ENCODE measurements around the gene PKHD1. TPM values are rescaled to one million over a fixed set of nuclear protein-coding genes. Genes with fewer than 3 reads are reported as not detected.

PKHD1 gene
- polyA plus RNA-seq, 4 donors = under 0.01 to 1.3 TPM; not detected in 2

- DNase-seq = no peak
- no peak overlapping the region for H3K4me3 ChIP-seq (ENCODE audit: low read depth in 1 of 3, low read length in 3 of 3)
- H3K27me3 ChIP-seq (ENCODE audit: control insufficient read depth in 3 of 3, insufficient read depth in 3 of 3, low read length in 3 of 3) = no peaks in the 10 kb centered on the region
- no peaks in the 10 kb centered on the region for H3K36me3 ChIP-seq (ENCODE audit: control insufficient read depth in 3 of 3, insufficient read depth in 2 of 3, low read depth in 1 of 3, low read length in 3 of 3)
- H3K27ac ChIP-seq (ENCODE audit: low read depth in 1 of 3, low read length in 2 of 3) = no peak overlapping the region
- H3K4me1 ChIP-seq (ENCODE audit: control insufficient read depth in 3 of 3, insufficient read depth in 2 of 3, low read depth in 1 of 3, low read length in 2 of 3) = no peaks in the 10 kb centered on the region
- WGBS, 3 donors = 82 to 88% (median 88%) methylated on average over 1 of the region's 1 CpG
- no peak for FAIRE-seq
- H3K9me3 ChIP-seq (ENCODE audit: control insufficient read depth in 2 of 2, insufficient read depth in 1 of 2, low read depth in 1 of 2, low read length in 1 of 2) = no peaks in the 10 kb centered on the region
Observed at GRCh38 chr6:51717477-51717876, 369.9 kb downstream of the PKHD1 start.

GRCh38 chr6:51711876-51712275, 375.5 kb downstream of the PKHD1 start:
- H3K36me3 ChIP-seq (ENCODE audit: control insufficient read depth in 3 of 3, insufficient read depth in 2 of 3, low read depth in 1 of 3, low read length in 3 of 3) = no peaks in the 10 kb centered on the region
- 46 to 59% (median 59%) methylated on average over 3 of the region's 3 CpGs for WGBS, 3 donors
- FAIRE-seq = no peak
- no peak for DNase-seq
- no peaks in the 10 kb centered on the region for H3K27me3 ChIP-seq (ENCODE audit: control insufficient read depth in 3 of 3, insufficient read depth in 3 of 3, low read length in 3 of 3)
- no peaks in the 10 kb centered on the region for H3K9me3 ChIP-seq (ENCODE audit: control insufficient read depth in 2 of 2, insufficient read depth in 1 of 2, low read depth in 1 of 2, low read length in 1 of 2)
- H3K4me1 ChIP-seq (ENCODE audit: control insufficient read depth in 3 of 3, insufficient read depth in 2 of 3, low read depth in 1 of 3, low read length in 2 of 3) = no peaks in the 10 kb centered on the region
- H3K4me3 ChIP-seq (ENCODE audit: low read depth in 1 of 3, low read length in 3 of 3) = no peak overlapping the region
- H3K27ac ChIP-seq (ENCODE audit: low read depth in 1 of 3, low read length in 2 of 3) = no peak overlapping the region

GRCh38 chr6:51706086-51706485, 381.3 kb downstream of the PKHD1 start:
- Histone ChIP-seq H3K9me3 (ENCODE audit: control insufficient read depth in 2 of 2, insufficient read depth in 1 of 2, low read depth in 1 of 2, low read length in 1 of 2) (no peaks in the 10 kb centered on the region), H3K36me3 (ENCODE audit: control insufficient read depth in 3 of 3, insufficient read depth in 2 of 3, low read depth in 1 of 3, low read length in 3 of 3) (no peaks in the 10 kb centered on the region), H3K27ac (ENCODE audit: low read depth in 1 of 3, low read length in 2 of 3) (no peak overlapping the region), H3K4me3 (ENCODE audit: low read depth in 1 of 3, low read length in 3 of 3) (no peak overlapping the region), H3K27me3 (ENCODE audit: control insufficient read depth in 3 of 3, insufficient read depth in 3 of 3, low read length in 3 of 3) (no peaks in the 10 kb centered on the region), H3K4me1 (ENCODE audit: control insufficient read depth in 3 of 3, insufficient read depth in 2 of 3, low read depth in 1 of 3, low read length in 2 of 3) (no peaks in the 10 kb centered on the region)
- no peak for DNase-seq
- 76 to 82% (median 76%) methylated on average over 2 of the region's 2 CpGs for WGBS, 3 donors
- no peak for FAIRE-seq

- no peak overlapping the region for H3K4me3 ChIP-seq (ENCODE audit: low read depth in 1 of 3, low read length in 3 of 3)
- no peak for DNase-seq
- no peaks in the 10 kb centered on the region for H3K36me3 ChIP-seq (ENCODE audit: control insufficient read depth in 3 of 3, insufficient read depth in 2 of 3, low read depth in 1 of 3, low read length in 3 of 3)
- no peak for FAIRE-seq
- 81 to 92% (median 84%) methylated on average over 1 of the region's 1 CpG for WGBS, 3 donors
- H3K27me3 ChIP-seq (ENCODE audit: control insufficient read depth in 3 of 3, insufficient read depth in 3 of 3, low read length in 3 of 3) = no peaks in the 10 kb centered on the region
- H3K27ac ChIP-seq (ENCODE audit: low read depth in 1 of 3, low read length in 2 of 3) = no peak overlapping the region
- no peaks in the 10 kb centered on the region for H3K4me1 ChIP-seq (ENCODE audit: control insufficient read depth in 3 of 3, insufficient read depth in 2 of 3, low read depth in 1 of 3, low read length in 2 of 3)
- H3K9me3 ChIP-seq (ENCODE audit: control insufficient read depth in 2 of 2, insufficient read depth in 1 of 2, low read depth in 1 of 2, low read length in 1 of 2) = no peaks in the 10 kb centered on the region
Observed at GRCh38 chr6:51704932-51705540, 382.4 kb downstream of the PKHD1 start.

- WGBS, 3 donors = 17 to 36% (median 33%) methylated on average over 2 of the region's 2 CpGs
- FAIRE-seq = no peak
- no peaks in the 10 kb centered on the region for H3K9me3 ChIP-seq (ENCODE audit: control insufficient read depth in 2 of 2, insufficient read depth in 1 of 2, low read depth in 1 of 2, low read length in 1 of 2)
Observed at GRCh38 chr6:51702851-51703250, 384.6 kb downstream of the PKHD1 start.

GRCh38 chr6:51684603-51685002, 402.8 kb downstream of the PKHD1 start:
- Histone ChIP-seq H3K36me3 (ENCODE audit: control insufficient read depth in 3 of 3, insufficient read depth in 2 of 3, low read depth in 1 of 3, low read length in 3 of 3) (no peaks in the 10 kb centered on the region), H3K9me3 (ENCODE audit: control insufficient read depth in 2 of 2, insufficient read depth in 1 of 2, low read depth in 1 of 2, low read length in 1 of 2) (no peaks in the 10 kb centered on the region), H3K27me3 (ENCODE audit: control insufficient read depth in 3 of 3, insufficient read depth in 3 of 3, low read length in 3 of 3) (no peaks in the 10 kb centered on the region), H3K4me1 (ENCODE audit: control insufficient read depth in 3 of 3, insufficient read depth in 2 of 3, low read depth in 1 of 3, low read length in 2 of 3) (no peaks in the 10 kb centered on the region), H3K27ac (ENCODE audit: low read depth in 1 of 3, low read length in 2 of 3) (no peak overlapping the region), H3K4me3 (ENCODE audit: low read depth in 1 of 3, low read length in 3 of 3) (no peak overlapping the region)
- DNase-seq = no peak
- FAIRE-seq = no peak

More at GRCh38 chr6:51702851-51703250, 384.6 kb downstream of the PKHD1 start:
- Histone ChIP-seq H3K27ac (ENCODE audit: low read depth in 1 of 3, low read length in 2 of 3) (no peak overlapping the region), H3K36me3 (ENCODE audit: control insufficient read depth in 3 of 3, insufficient read depth in 2 of 3, low read depth in 1 of 3, low read length in 3 of 3) (no peaks in the 10 kb centered on the region), H3K4me3 (ENCODE audit: low read depth in 1 of 3, low read length in 3 of 3) (no peak overlapping the region), H3K27me3 (ENCODE audit: control insufficient read depth in 3 of 3, insufficient read depth in 3 of 3, low read length in 3 of 3) (no peaks in the 10 kb centered on the region), H3K4me1 (ENCODE audit: control insufficient read depth in 3 of 3, insufficient read depth in 2 of 3, low read depth in 1 of 3, low read length in 2 of 3) (no peaks in the 10 kb centered on the region)
- no peak for DNase-seq

- 63 to 88% (median 84%) methylated on average over 1 of the region's 1 CpG for WGBS, 3 donors
- no peaks in the 10 kb centered on the region for H3K4me1 ChIP-seq (ENCODE audit: control insufficient read depth in 3 of 3, insufficient read depth in 2 of 3, low read depth in 1 of 3, low read length in 2 of 3)
Observed at GRCh38 chr6:51684038-51684437, 403.4 kb downstream of the PKHD1 start.

GRCh38 chr6:51678905-51679620, 408.4 kb downstream of the PKHD1 start:
- H3K4me1 ChIP-seq (ENCODE audit: control insufficient read depth in 3 of 3, insufficient read depth in 2 of 3, low read depth in 1 of 3, low read length in 2 of 3) = no peaks in the 10 kb centered on the region
- DNase-seq (no peak), FAIRE-seq (no peak)
- H3K4me3 ChIP-seq (ENCODE audit: low read depth in 1 of 3, low read length in 3 of 3) = no peak overlapping the region
- no peaks in the 10 kb centered on the region for H3K27me3 ChIP-seq (ENCODE audit: control insufficient read depth in 3 of 3, insufficient read depth in 3 of 3, low read length in 3 of 3)
- no peak overlapping the region for H3K27ac ChIP-seq (ENCODE audit: low read depth in 1 of 3, low read length in 2 of 3)
- no peaks in the 10 kb centered on the region for H3K9me3 ChIP-seq (ENCODE audit: control insufficient read depth in 2 of 2, insufficient read depth in 1 of 2, low read depth in 1 of 2, low read length in 1 of 2)
- 29 to 46% (median 40%) methylated on average over 5 of the region's 5 CpGs for WGBS, 3 donors
- no peaks in the 10 kb centered on the region for H3K36me3 ChIP-seq (ENCODE audit: control insufficient read depth in 3 of 3, insufficient read depth in 2 of 3, low read depth in 1 of 3, low read length in 3 of 3)

More at GRCh38 chr6:51684038-51684437, 403.4 kb downstream of the PKHD1 start:
- FAIRE-seq = no peak
- Histone ChIP-seq H3K4me3 (ENCODE audit: low read depth in 1 of 3, low read length in 3 of 3) (no peak overlapping the region), H3K36me3 (ENCODE audit: control insufficient read depth in 3 of 3, insufficient read depth in 2 of 3, low read depth in 1 of 3, low read length in 3 of 3) (no peaks in the 10 kb centered on the region), H3K27ac (ENCODE audit: low read depth in 1 of 3, low read length in 2 of 3) (no peak overlapping the region), H3K9me3 (ENCODE audit: control insufficient read depth in 2 of 2, insufficient read depth in 1 of 2, low read depth in 1 of 2, low read length in 1 of 2) (no peaks in the 10 kb centered on the region), H3K27me3 (ENCODE audit: control insufficient read depth in 3 of 3, insufficient read depth in 3 of 3, low read length in 3 of 3) (no peaks in the 10 kb centered on the region)
- no peak for DNase-seq
